ENCODE data around the gene KRT6A. TPM values are rescaled to one million over a fixed set of nuclear protein-coding genes. Genes with fewer than 3 reads are reported as not detected.

Gene KRT6A
- total and polyA plus RNA-seq, 2 donors (not counting 1 experiment from before 2014, with no cell fraction given): not detected

DNA sequence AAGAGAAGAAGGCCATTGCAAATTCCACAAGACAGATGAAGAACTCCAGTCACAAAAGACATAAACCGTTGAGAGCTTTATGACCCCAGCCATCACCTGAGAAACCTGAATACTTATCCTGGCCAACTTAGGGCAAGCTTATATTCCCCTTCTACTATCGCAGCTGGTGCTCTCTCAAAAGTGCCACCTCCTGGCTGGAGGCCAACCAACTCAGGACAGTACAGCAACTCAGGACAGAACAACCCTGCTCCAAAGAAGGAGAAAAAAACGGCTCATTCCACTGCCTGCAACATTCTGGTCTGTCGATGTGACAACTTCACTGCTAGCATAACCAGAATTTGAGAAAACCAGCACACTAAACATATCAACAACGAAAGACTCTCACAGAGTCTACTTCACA is 31.4 kb downstream of the KRT6A start:
- Mint-ChIP-seq H3K9me3 (ENCODE audit: insufficient read depth) (no peaks in the 10 kb centered on the region), H3K27ac (no peak overlapping the region), H3K27me3 (peaks cover 31% of the 10 kb centered on the region), H3K4me3 (no peak overlapping the region), H3K4me1 (no peaks in the 10 kb centered on the region)
- 77% methylated on average over 4 of the region's 5 CpGs for WGBS (ENCODE audit: insufficient coverage)
- Histone ChIP-seq H4K20me1 (ENCODE audit: control insufficient read depth, insufficient read depth, low read length, poor library complexity, severe bottlenecking) (no peaks in the 10 kb centered on the region), H3K9me3 (ENCODE audit: control extremely low read depth in 1 of 3, control insufficient read depth in 2 of 3, insufficient read depth in 1 of 3, low read length in 2 of 3) (no peaks in the 10 kb centered on the region), H3K4me2 (replicated peaks; ENCODE audit: low read depth, low read length, poor library complexity, severe bottlenecking) (no peak overlapping the region), H3K4me3 (ENCODE audit: control extremely low read depth in 1 of 5, extremely low read depth in 1 of 5, insufficient read depth in 1 of 5, low read depth in 2 of 5, low read length in 4 of 5) (no peak overlapping the region), H3K27me3 (replicated peaks in 1 of 4; ENCODE audit: control extremely low read depth in 1 of 4, control insufficient read depth in 3 of 4, insufficient read depth in 4 of 4, low read length in 3 of 4) (no peaks in the 10 kb centered on the region), H3K4me1 (ENCODE audit: control insufficient read depth in 2 of 2, insufficient read depth in 2 of 2, low read length in 2 of 2) (no peaks in the 10 kb centered on the region), H3K27ac (ENCODE audit: low read length in 2 of 2) (no peak overlapping the region), H2AFZ (ENCODE audit: insufficient read depth, low read depth, low read length, poor library complexity, severe bottlenecking) (no peak overlapping the region), H3K9ac (ENCODE audit: low read length) (no peak overlapping the region), H3K79me2 (ENCODE audit: control insufficient read depth, insufficient read depth, low read length) (no peaks in the 10 kb centered on the region), H3K36me3 (replicated peaks in 1 of 2; ENCODE audit: control extremely low read depth in 1 of 2, control insufficient read depth in 1 of 2, extremely low read depth in 1 of 2, insufficient read depth in 2 of 2, low read length in 1 of 2) (no peaks in the 10 kb centered on the region)
- ChIA-PET CTCF (no interaction called here), POLR2A (no interaction called here)
- no peak for ATAC-seq (ENCODE audit: low read depth)
- intact Hi-C loops (cut with micrococcal nuclease): no loop called here
- DNase-seq: no peak
- TF ChIP-seq, protein P1, sequence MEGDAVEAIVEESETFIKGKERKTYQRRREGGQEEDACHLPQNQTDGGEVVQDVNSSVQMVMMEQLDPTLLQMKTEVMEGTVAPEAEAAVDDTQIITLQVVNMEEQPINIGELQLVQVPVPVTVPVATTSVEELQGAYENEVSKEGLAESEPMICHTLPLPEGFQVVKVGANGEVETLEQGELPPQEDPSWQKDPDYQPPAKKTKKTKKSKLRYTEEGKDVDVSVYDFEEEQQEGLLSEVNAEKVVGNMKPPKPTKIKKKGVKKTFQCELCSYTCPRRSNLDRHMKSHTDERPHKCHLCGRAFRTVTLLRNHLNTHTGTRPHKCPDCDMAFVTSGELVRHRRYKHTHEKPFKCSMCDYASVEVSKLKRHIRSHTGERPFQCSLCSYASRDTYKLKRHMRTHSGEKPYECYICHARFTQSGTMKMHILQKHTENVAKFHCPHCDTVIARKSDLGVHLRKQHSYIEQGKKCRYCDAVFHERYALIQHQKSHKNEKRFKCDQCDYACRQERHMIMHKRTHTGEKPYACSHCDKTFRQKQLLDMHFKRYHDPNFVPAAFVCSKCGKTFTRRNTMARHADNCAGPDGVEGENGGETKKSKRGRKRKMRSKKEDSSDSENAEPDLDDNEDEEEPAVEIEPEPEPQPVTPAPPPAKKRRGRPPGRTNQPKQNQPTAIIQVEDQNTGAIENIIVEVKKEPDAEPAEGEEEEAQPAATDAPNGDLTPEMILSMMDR (IDR thresholded peaks at IDR 0.05): no peak
- TF ChIP-seq EZH2 (IDR thresholded peaks at IDR 0.05; ENCODE audit: borderline replicate concordance, insufficient read depth, low read depth, low read length, poor library complexity, severe bottlenecking): no peak

DNA sequence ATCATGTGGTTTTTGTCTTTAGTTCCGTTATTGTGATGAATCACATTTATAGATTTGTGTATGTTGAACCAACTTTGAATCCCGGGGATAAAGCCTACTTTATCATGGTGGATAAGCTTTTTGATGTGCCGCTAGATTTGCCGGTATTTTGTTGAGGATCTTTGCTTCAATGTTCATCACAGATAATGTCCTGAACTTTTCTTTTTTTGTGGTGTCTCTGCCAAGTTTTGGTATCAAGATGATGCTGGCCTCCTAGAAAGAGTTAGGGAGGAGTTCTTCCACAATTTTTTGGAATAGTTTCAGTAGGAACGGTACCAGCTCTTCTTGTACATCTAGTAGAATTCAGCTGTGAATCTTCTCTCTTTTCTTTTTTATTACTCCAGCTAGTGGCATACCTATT is 34.2 kb downstream of the KRT6A start:
- Histone ChIP-seq H3K27me3 (replicated peaks in 1 of 4; ENCODE audit: control extremely low read depth in 1 of 4, control insufficient read depth in 3 of 4, insufficient read depth in 4 of 4, low read length in 3 of 4) (peaks cover 0 to 2% (median 0%) of the 10 kb centered on the region in 4 experiments), H3K9ac (ENCODE audit: low read length) (no peak overlapping the region)
- POLR2A ChIA-PET: no interaction called here

More for the DNA sequence above, 34.2 kb downstream of the KRT6A start:
- no peaks in the 10 kb centered on the region for H3K36me3 ChIP-seq (replicated peaks in 1 of 2; ENCODE audit: control extremely low read depth in 1 of 2, control insufficient read depth in 1 of 2, extremely low read depth in 1 of 2, insufficient read depth in 2 of 2, low read length in 1 of 2)
- Mint-ChIP-seq H3K4me1 (no peaks in the 10 kb centered on the region), H3K27me3 (peaks cover 29% of the 10 kb centered on the region), H3K4me3 (no peak overlapping the region), H3K9me3 (ENCODE audit: insufficient read depth) (no peaks in the 10 kb centered on the region), H3K27ac (no peak overlapping the region)
- no peaks in the 10 kb centered on the region for H3K79me2 ChIP-seq (ENCODE audit: control insufficient read depth, insufficient read depth, low read length)
- WGBS (ENCODE audit: insufficient coverage): 93% methylated on average over 4 of the region's 5 CpGs
- H3K4me1 ChIP-seq (ENCODE audit: control insufficient read depth in 2 of 2, insufficient read depth in 2 of 2, low read length in 2 of 2): no peaks in the 10 kb centered on the region
- no peak overlapping the region for H3K4me3 ChIP-seq (ENCODE audit: control extremely low read depth in 1 of 5, extremely low read depth in 1 of 5, insufficient read depth in 1 of 5, low read depth in 2 of 5, low read length in 4 of 5)
- no peak overlapping the region for H3K27ac ChIP-seq (ENCODE audit: low read length in 2 of 2)
- intact Hi-C loops (cut with micrococcal nuclease): no loop called here
- no peak for DNase-seq
- TF ChIP-seq, protein P1 (IDR thresholded peaks at IDR 0.05): no peak
- no peak for TF ChIP-seq EZH2 (IDR thresholded peaks at IDR 0.05; ENCODE audit: borderline replicate concordance, insufficient read depth, low read depth, low read length, poor library complexity, severe bottlenecking)
- ATAC-seq (ENCODE audit: low read depth): no peak
- CTCF ChIA-PET: no interaction called here
- H3K9me3 ChIP-seq (ENCODE audit: control extremely low read depth in 1 of 3, control insufficient read depth in 2 of 3, insufficient read depth in 1 of 3, low read length in 2 of 3): no peaks in the 10 kb centered on the region
- no peaks in the 10 kb centered on the region for H4K20me1 ChIP-seq (ENCODE audit: control insufficient read depth, insufficient read depth, low read length, poor library complexity, severe bottlenecking)
- no peak overlapping the region for H3K4me2 ChIP-seq (replicated peaks; ENCODE audit: low read depth, low read length, poor library complexity, severe bottlenecking)
- no peak overlapping the region for H2AFZ ChIP-seq (ENCODE audit: insufficient read depth, low read depth, low read length, poor library complexity, severe bottlenecking)

Measured in B cell (primary cell).